ENCODE measurements around the gene ERICH2.

ERICH2 gene

GRCh38 chr2:170816504-170817092, 46.4 kb downstream of the ERICH2 start, which contains the start of gene GAD1:
GAD1 (plus strand) TSS chr2:170816887; CDS start chr2:170818592, 1,705 bp downstream.
- Histone ChIP-seq H3K9me3 (ENCODE audit: control insufficient read depth in 2 of 2, low read length in 2 of 2) (no peaks in the 10 kb centered on the region), H3K9ac (ENCODE audit: low read depth in 1 of 2, low read length in 2 of 2) (no peak within 1 kb of the TSS), H3K4me1 (ENCODE audit: control insufficient read depth in 2 of 2, insufficient read depth in 2 of 2, low read length in 2 of 2) (peaks cover 23 to 25% of the 10 kb centered on the region in 2 donors), H3K27ac (ENCODE audit: low read depth in 2 of 2, low read length in 2 of 2) (no peak within 1 kb of the TSS), H3K27me3 (ENCODE audit: control insufficient read depth in 2 of 2, insufficient read depth in 2 of 2, low read length in 2 of 2) (peaks cover 69 to 74% of the 10 kb centered on the region in 2 donors), H3K4me3 (ENCODE audit: low read length in 2 of 2) (peak within 1 kb of the TSS; percentile 59), H3K36me3 (ENCODE audit: control insufficient read depth in 2 of 2, insufficient read depth in 2 of 2, low read length in 2 of 2) (no peaks in the 10 kb centered on the region)

DNA sequence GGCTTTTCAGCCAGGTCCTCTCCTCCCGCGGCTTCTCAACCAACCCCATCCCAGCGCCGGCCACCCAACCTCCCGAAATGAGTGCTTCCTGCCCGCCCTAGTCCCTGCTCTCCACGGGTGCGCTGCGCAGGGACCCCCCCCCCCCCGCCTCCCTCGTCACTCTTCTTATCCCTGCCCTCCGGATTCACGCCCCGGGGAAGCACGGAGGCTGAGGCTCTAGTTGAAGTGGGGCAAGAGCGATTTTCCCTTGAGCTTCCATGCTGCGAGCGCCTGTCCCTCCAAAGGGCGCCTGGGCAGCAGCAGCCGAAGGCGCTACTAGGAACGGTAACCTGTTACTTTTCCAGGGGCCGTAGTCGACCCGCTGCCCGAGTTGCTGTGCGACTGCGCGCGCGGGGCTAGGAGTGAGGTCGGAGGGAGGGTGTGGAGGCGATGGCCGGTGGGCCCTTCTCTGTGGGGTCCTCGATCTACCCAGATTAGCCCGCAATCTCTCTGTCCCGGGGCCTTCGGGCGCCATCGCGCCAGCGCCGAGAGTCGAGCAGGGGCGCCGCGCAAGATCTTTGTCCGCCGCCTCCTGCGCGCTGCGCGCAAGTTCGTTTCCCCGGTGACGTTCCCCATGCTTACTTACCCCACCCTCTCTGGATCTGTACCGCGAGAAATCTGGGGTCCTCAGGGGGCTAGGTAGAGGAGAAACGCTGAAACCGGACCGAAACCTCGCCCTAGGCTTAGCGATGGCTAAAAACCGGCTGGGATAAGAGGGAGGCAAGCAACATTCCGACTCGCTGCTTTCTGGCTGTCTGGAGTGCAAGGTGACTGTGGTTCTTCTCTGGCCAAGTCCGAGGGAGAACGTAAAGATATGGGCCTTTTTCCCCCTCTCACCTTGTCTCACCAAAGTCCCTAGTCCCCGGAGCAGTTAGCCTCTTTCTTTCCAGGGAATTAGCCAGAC, 47.2 kb downstream of the ERICH2 start:
- Histone ChIP-seq H3K36me3 (ENCODE audit: control insufficient read depth in 2 of 2, insufficient read depth in 2 of 2, low read length in 2 of 2) (no peaks in the 10 kb centered on the region), H3K4me1 (ENCODE audit: control insufficient read depth in 2 of 2, insufficient read depth in 2 of 2, low read length in 2 of 2) (peaks cover 23 to 25% of the 10 kb centered on the region in 2 donors), H3K27me3 (ENCODE audit: control insufficient read depth in 2 of 2, insufficient read depth in 2 of 2, low read length in 2 of 2) (peaks cover 77 to 80% of the 10 kb centered on the region in 2 donors), H3K27ac (ENCODE audit: low read depth in 2 of 2, low read length in 2 of 2) (no peak overlapping the region), H3K4me3 (ENCODE audit: low read length in 2 of 2) (peak overlapping the region; percentile 54 to 59), H3K9me3 (ENCODE audit: control insufficient read depth in 2 of 2, low read length in 2 of 2) (no peaks in the 10 kb centered on the region), H3K9ac (ENCODE audit: low read depth in 1 of 2, low read length in 2 of 2) (no peak overlapping the region)

DNA sequence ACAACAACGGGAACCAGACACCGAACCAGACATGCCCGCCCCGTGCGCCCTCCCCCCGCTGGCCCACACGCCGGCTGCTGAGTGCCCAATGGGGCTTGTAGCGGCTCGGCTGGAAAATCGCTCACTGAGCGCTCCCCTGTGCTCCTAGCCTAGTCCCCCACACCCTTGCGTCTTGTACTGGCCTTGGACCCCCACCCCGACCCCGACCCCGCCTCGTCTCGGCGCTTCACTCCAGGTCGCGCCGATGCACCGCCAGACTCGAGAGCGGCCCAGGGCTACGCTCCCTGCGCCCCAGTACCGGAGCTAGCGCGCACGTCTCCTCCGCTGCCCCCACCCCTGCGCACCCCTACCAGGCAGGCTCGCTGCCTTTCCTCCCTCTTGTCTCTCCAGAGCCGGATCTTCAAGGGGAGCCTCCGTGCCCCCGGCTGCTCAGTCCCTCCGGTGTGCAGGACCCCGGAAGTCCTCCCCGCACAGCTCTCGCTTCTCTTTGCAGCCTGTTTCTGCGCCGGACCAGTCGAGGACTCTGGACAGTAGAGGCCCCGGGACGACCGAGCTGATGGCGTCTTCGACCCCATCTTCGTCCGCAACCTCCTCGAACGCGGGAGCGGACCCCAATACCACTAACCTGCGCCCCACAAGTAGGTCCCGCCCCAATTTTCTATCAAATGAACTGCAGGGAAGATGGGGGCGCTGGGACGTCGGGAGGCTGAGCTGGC, 48.0 kb downstream of the ERICH2 start:
- peaks cover 23 to 25% of the 10 kb centered on the region in 2 donors for H3K4me1 ChIP-seq (ENCODE audit: control insufficient read depth in 2 of 2, insufficient read depth in 2 of 2, low read length in 2 of 2)
- H3K27ac ChIP-seq (ENCODE audit: low read depth in 2 of 2, low read length in 2 of 2), result no peak overlapping the region
- H3K9me3 ChIP-seq (ENCODE audit: control insufficient read depth in 2 of 2, low read length in 2 of 2), result no peaks in the 10 kb centered on the region
- H3K4me3 ChIP-seq (ENCODE audit: low read length in 2 of 2), result no peak overlapping the region
- H3K36me3 ChIP-seq (ENCODE audit: control insufficient read depth in 2 of 2, insufficient read depth in 2 of 2, low read length in 2 of 2), result no peaks in the 10 kb centered on the region
- no peak overlapping the region for H3K9ac ChIP-seq (ENCODE audit: low read depth in 1 of 2, low read length in 2 of 2)
- peaks cover 78 to 82% of the 10 kb centered on the region in 2 donors for H3K27me3 ChIP-seq (ENCODE audit: control insufficient read depth in 2 of 2, insufficient read depth in 2 of 2, low read length in 2 of 2)

- H3K4me3 ChIP-seq (ENCODE audit: low read length in 2 of 2), result no peak overlapping the region
- no peaks in the 10 kb centered on the region for H3K9me3 ChIP-seq (ENCODE audit: control insufficient read depth in 2 of 2, low read length in 2 of 2)
- no peak overlapping the region for H3K9ac ChIP-seq (ENCODE audit: low read depth in 1 of 2, low read length in 2 of 2)
- no peaks in the 10 kb centered on the region for H3K36me3 ChIP-seq (ENCODE audit: control insufficient read depth in 2 of 2, insufficient read depth in 2 of 2, low read length in 2 of 2)
- no peak overlapping the region for H3K27ac ChIP-seq (ENCODE audit: low read depth in 2 of 2, low read length in 2 of 2)
- H3K4me1 ChIP-seq (ENCODE audit: control insufficient read depth in 2 of 2, insufficient read depth in 2 of 2, low read length in 2 of 2), result peaks cover 23 to 25% of the 10 kb centered on the region in 2 donors
- H3K27me3 ChIP-seq (ENCODE audit: control insufficient read depth in 2 of 2, insufficient read depth in 2 of 2, low read length in 2 of 2), result peaks cover 71 to 75% of the 10 kb centered on the region in 2 donors
Measured at GRCh38 chr2:170818752-170819470, 48.7 kb downstream of the ERICH2 start.

DNA sequence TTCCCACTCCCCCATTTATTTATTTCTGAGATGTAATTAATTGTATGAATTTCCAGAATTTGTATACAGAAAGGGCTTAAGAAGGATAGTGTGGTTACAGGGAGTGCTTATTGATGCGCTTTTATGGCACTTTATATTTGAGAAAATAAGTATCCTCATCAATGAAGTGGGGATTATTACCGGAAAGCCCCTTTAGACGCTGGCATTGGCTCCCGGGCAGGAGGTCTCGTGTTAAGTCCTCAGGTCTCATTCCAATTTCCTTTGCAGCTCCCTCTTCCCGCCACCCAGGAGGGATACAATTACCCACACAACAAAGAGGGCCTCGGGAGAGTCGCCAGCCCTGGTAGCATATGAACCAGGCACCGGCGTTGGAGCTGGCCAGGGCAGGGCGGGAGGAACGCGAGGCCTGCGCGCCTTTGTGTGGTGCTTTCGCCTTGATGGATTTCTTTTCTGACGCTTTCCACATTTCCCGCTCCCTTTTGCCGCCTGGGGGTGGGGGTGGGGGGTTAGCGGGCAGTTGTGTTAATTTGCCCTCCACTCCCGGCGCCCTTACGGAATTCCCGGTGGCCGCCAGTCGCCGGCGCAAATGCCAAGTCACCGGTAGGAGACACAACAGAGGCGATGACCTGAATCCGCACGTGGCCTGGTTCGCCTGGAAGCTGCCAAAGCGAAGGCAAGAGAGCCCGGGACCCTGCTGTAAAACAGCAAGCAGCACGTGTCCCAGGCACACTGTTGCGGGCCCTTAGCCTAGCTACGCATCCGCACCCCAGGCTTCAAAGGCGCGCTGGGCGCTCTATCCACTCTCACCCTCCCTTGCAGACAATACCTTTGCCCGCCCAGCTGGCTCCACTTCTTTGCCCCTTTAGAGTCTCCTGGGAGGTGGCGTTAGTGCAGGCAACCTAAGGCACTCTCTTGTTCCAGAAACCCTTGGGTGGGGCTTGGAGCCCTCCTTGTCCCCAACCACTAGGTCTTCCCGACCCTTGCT, 49.8 kb downstream of the ERICH2 start:
- no peaks in the 10 kb centered on the region for H3K36me3 ChIP-seq (ENCODE audit: control insufficient read depth in 2 of 2, insufficient read depth in 2 of 2, low read length in 2 of 2)
- H3K4me1 ChIP-seq (ENCODE audit: control insufficient read depth in 2 of 2, insufficient read depth in 2 of 2, low read length in 2 of 2), result peaks cover 23 to 25% of the 10 kb centered on the region in 2 donors
- H3K9ac ChIP-seq (ENCODE audit: low read depth in 1 of 2, low read length in 2 of 2), result no peak overlapping the region
- no peak overlapping the region for H3K27ac ChIP-seq (ENCODE audit: low read depth in 2 of 2, low read length in 2 of 2)
- peak overlapping the region in 1 of 2 donors; percentile 53 for H3K4me3 ChIP-seq (ENCODE audit: low read length in 2 of 2)
- peaks cover 67 to 71% of the 10 kb centered on the region in 2 donors for H3K27me3 ChIP-seq (ENCODE audit: control insufficient read depth in 2 of 2, insufficient read depth in 2 of 2, low read length in 2 of 2)
- H3K9me3 ChIP-seq (ENCODE audit: control insufficient read depth in 2 of 2, low read length in 2 of 2), result no peaks in the 10 kb centered on the region

DNA sequence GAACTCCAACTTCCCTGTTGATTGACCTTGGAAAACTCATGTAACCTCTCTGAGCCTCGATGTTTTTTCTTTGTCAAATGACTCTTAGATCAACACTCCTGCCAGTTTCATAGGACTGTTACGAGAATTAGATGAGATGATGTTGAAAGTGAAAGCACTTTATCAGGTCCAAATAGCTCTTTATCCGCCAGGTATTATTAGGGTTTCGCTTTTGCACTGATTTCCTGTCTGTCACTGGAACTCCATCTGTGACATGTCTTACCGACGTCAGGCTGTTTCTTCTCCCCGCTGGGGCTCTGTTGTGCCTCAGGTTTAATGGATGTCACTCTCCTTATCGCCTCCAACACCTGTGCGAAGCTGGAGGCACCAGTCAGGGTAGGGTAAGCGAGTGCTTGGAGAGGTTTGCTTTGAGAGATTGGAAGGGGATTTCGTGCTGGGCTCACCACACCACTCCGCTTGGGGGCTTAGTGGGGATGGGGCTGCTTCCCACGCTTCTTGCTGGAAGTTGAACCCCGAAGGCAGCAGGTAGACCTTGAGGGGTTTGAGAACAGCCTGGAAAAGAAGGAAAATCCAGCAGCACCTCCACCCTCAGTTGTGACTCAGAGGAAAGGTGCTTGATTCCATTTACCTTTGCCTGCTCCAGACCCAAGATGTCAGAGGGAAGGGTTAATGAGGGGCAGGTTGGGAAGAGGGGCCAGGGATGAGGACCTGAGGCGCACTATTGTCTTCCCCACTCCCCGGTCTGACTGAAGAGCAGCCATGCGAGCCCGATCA, 50.8 kb downstream of the ERICH2 start:
- no peak overlapping the region for H3K27ac ChIP-seq (ENCODE audit: low read depth in 2 of 2, low read length in 2 of 2)
- no peak overlapping the region for H3K9ac ChIP-seq (ENCODE audit: low read depth in 1 of 2, low read length in 2 of 2)
- peaks cover 66 to 67% of the 10 kb centered on the region in 2 donors for H3K27me3 ChIP-seq (ENCODE audit: control insufficient read depth in 2 of 2, insufficient read depth in 2 of 2, low read length in 2 of 2)
- H3K4me1 ChIP-seq (ENCODE audit: control insufficient read depth in 2 of 2, insufficient read depth in 2 of 2, low read length in 2 of 2), result peaks cover 19 to 21% of the 10 kb centered on the region in 2 donors
- H3K9me3 ChIP-seq (ENCODE audit: control insufficient read depth in 2 of 2, low read length in 2 of 2), result no peaks in the 10 kb centered on the region
- no peaks in the 10 kb centered on the region for H3K36me3 ChIP-seq (ENCODE audit: control insufficient read depth in 2 of 2, insufficient read depth in 2 of 2, low read length in 2 of 2)
- H3K4me3 ChIP-seq (ENCODE audit: low read length in 2 of 2), result peak overlapping the region in 1 of 2 donors; percentile 53

- Histone ChIP-seq H3K4me1 (ENCODE audit: control insufficient read depth in 2 of 2, insufficient read depth in 2 of 2, low read length in 2 of 2) (peaks cover 13 to 17% of the 10 kb centered on the region in 2 donors), H3K9me3 (ENCODE audit: control insufficient read depth in 2 of 2, low read length in 2 of 2) (no peaks in the 10 kb centered on the region), H3K36me3 (ENCODE audit: control insufficient read depth in 2 of 2, insufficient read depth in 2 of 2, low read length in 2 of 2) (no peaks in the 10 kb centered on the region), H3K27ac (ENCODE audit: low read depth in 2 of 2, low read length in 2 of 2) (no peak overlapping the region), H3K27me3 (ENCODE audit: control insufficient read depth in 2 of 2, insufficient read depth in 2 of 2, low read length in 2 of 2) (peaks cover 60 to 67% of the 10 kb centered on the region in 2 donors), H3K4me3 (ENCODE audit: low read length in 2 of 2) (no peak overlapping the region), H3K9ac (ENCODE audit: low read depth in 1 of 2, low read length in 2 of 2) (no peak overlapping the region)
Measured at GRCh38 chr2:170821531-170822289, 51.5 kb downstream of the ERICH2 start.
